Muscle of leg (tissue), 11 donors: Measurements from ENCODE around the gene APLP1. TPM values are rescaled to one million over a fixed set of nuclear protein-coding genes. Genes with fewer than 3 reads are reported as not detected.

Source experiments
- DNase-seq: peaks from one replicate; pipeline ENCODE4 v3.0.0; 2013
- H3K27ac ChIP-seq: one replicate; pipeline ENCODE4 v1.5.1; 2013; ENCODE audit warnings: mild to moderate bottlenecking, low read length, control low read depth
- H3K27me3 ChIP-seq: one replicate; pipeline ENCODE4 v1.6.1; 2013; ENCODE audit warnings: low read length; ENCODE audit not compliant: control insufficient read depth, insufficient read depth
- H3K36me3 ChIP-seq: one replicate; pipeline ENCODE4 v1.6.1; 2013; ENCODE audit warnings: low read length; ENCODE audit not compliant: control insufficient read depth, insufficient read depth
- H3K4me1 ChIP-seq: one replicate; pipeline ENCODE4 v1.6.1; 2013; ENCODE audit warnings: low read length; ENCODE audit not compliant: control insufficient read depth, insufficient read depth
- H3K4me3 ChIP-seq: one replicate; pipeline ENCODE4 v1.5.1; 2013; ENCODE audit warnings: low read length, control low read depth
- H3K9me3 ChIP-seq: replicated peaks from 2 replicates; pipeline ENCODE4 v1.6.1; 2013; ENCODE audit warnings: low read depth, low read length; ENCODE audit not compliant: control insufficient read depth
- WGBS: methylation state at CpG from one replicate; pipeline ENCODE4 v1.1.5; 2013; ENCODE audit warnings: missing lambda C conversion rate; ENCODE audit not compliant: insufficient coverage; 5-methylcytosine and 5-hydroxymethylcytosine counted together
- polyA plus RNA-seq, 8 donors: library from polyadenylated mRNA; unstranded; fragments of 120-200 nt; gene quantifications; one replicate each; pipeline versions ENCODE4 v1.2.1 to v1.2.3, GENCODE V29; 2013; ENCODE audit warnings: inconsistent platforms in 1 of 8, low replicate concordance in 1 of 8; ENCODE audit not compliant: insufficient read length in 8 of 8, insufficient read depth in 1 of 8
- total RNA-seq: library from RNA; stranded (reverse); fragments of 120-200 nt; gene quantifications from one replicate; pipeline ENCODE4 v1.2.4, GENCODE V29; 2013

APLP1 gene
- total and polyA plus RNA-seq, 9 donors: 4.6 to 10.7 (median 7.3) TPM

DNA sequence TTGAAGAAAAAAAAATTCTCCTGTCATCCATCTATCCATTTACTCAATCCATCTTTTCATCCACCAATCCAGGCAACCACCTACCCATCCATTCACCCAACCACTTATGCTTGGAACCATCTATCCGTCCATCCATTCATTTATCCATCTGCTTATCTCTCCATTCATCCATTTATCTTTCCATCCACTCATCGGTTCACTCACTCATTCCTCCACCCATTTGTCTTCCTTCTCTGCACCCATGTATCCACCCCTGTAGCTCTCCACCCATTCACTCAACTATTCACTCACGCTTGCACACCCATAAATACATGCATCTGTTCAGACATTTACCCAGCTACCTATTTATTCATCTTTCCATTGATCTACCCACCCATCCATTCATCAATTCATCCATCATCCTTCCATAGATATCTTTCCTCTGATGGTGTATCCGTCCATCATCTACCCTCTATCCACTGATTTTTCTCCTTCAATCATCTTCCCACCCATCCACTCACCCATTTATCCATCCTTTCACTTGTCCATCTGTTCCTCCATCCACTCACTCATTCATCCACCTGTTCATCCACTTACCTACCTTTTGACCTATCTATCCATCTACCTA, 25.6 kb upstream of the APLP1 start:
- Histone ChIP-seq H3K36me3 (no peaks in the 10 kb centered on the region), H3K4me3 (no peak overlapping the region), H3K27me3 (peaks cover 39% of the 10 kb centered on the region), H3K4me1 (peaks cover 3% of the 10 kb centered on the region), H3K9me3 (no peaks in the 10 kb centered on the region), H3K27ac (no peak overlapping the region)
- DNase-seq: no peak
- 79% methylated on average over 4 of the region's 4 CpGs for WGBS

- H3K4me3 ChIP-seq: no peak overlapping the region
- no peaks in the 10 kb centered on the region for H3K9me3 ChIP-seq
- WGBS: 10% methylated on average over 16 of the region's 42 CpGs
- H3K4me1 ChIP-seq: peaks cover 3% of the 10 kb centered on the region
- H3K36me3 ChIP-seq: no peaks in the 10 kb centered on the region
- H3K27ac ChIP-seq: no peak overlapping the region
- DNase-seq: no peak
- peaks cover 48% of the 10 kb centered on the region for H3K27me3 ChIP-seq
Observed at GRCh38 chr19:35843676-35844481, 24.5 kb upstream of the APLP1 start.

DNA sequence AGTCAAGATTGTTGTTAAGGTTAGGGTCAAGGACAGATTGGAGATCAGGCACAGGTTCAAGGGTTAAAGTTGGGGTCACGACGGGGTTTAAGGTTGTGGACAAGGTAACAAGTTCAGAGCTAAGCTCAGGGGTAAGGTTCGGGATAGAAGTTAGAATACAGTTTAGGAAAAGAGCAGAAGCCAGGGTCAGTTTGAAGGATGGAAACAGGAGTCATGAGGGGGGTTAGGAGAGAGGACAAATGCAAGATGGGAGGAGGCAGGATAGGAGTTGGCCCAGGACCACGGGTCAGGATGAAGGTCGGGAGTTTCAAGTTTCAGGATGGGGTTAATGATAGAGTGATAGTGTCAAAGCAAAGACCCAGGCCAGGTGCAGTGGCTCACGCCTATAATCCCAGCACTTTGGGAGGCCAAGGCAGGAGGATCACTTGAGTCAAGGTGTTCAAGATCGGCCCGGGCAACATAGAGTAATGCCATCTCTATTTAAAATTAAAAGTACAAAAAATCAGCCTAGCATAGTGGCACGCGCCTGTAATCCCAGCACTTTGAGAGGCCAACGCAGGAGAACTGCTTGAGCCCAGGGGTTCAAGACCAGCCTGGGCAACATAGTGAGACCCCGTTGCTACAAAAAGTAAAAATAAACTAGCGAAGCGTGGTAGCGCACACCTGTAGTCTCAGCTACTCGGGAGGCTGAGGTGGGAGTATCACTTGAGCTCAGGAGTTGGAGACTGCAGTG, 23.7 kb upstream of the APLP1 start:
- H3K4me3 ChIP-seq: no peak overlapping the region
- peaks cover 52% of the 10 kb centered on the region for H3K27me3 ChIP-seq
- H3K27ac ChIP-seq: no peak overlapping the region

GRCh38 chr19:35845215-35846037, 22.9 kb upstream of the APLP1 start:
- 2% methylated on average over 55 of the region's 63 CpGs for WGBS

More for the DNA sequence above, 23.7 kb upstream of the APLP1 start:
- Histone ChIP-seq H3K36me3 (no peaks in the 10 kb centered on the region), H3K4me1 (peaks cover 3% of the 10 kb centered on the region), H3K9me3 (no peaks in the 10 kb centered on the region)
- no peak for DNase-seq
- 63% methylated on average over 16 of the region's 16 CpGs for WGBS

GRCh38 chr19:35846038-35846668, 22.2 kb upstream of the APLP1 start:
- no peak overlapping the region for H3K4me3 ChIP-seq
- H3K4me1 ChIP-seq: peaks cover 3% of the 10 kb centered on the region
- 0% methylated on average over 22 of the region's 26 CpGs for WGBS
- no peak for DNase-seq
- peaks cover 59% of the 10 kb centered on the region for H3K27me3 ChIP-seq
- no peak overlapping the region for H3K27ac ChIP-seq
- H3K36me3 ChIP-seq: no peaks in the 10 kb centered on the region
- no peaks in the 10 kb centered on the region for H3K9me3 ChIP-seq

More at GRCh38 chr19:35845215-35846037, 22.9 kb upstream of the APLP1 start:
- H3K9me3 ChIP-seq: no peaks in the 10 kb centered on the region
- peaks cover 55% of the 10 kb centered on the region for H3K27me3 ChIP-seq
- H3K4me3 ChIP-seq: no peak overlapping the region
- H3K36me3 ChIP-seq: no peaks in the 10 kb centered on the region
- H3K4me1 ChIP-seq: peaks cover 3% of the 10 kb centered on the region
- peak; percentile 19 for DNase-seq
- no peak overlapping the region for H3K27ac ChIP-seq

DNA sequence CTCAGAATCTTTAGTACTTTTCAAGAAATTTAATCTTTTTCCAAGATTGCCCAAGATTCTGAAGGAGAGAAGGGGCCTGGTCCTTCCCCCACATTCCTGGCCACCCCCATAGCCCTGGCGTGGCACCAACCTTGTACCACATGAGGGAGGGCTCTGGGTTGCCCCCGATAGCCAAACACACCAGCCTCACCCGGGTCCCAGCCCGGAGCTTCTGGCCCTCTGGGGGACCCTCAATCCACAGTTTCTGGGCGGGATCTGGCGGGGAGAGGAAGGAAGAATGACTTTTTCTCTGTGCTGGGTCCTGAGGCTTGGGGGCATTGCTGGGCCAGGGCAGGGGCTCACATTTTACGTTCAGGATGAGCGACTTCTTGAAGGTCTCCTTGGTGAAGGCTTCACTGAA, 20.5 kb upstream of the APLP1 start:
- WGBS: 72% methylated on average over 7 of the region's 8 CpGs

GRCh38 chr19:35848486-35848885, 19.9 kb upstream of the APLP1 start:
- peaks cover 3% of the 10 kb centered on the region for H3K4me1 ChIP-seq
- peaks cover 60% of the 10 kb centered on the region for H3K27me3 ChIP-seq
- no peak for DNase-seq
- H3K9me3 ChIP-seq: no peaks in the 10 kb centered on the region
- whole genome bisulfite sequencing: 63% methylated on average over 7 of the region's 8 CpGs
- H3K36me3 ChIP-seq: no peaks in the 10 kb centered on the region
- no peak overlapping the region for H3K4me3 ChIP-seq
- H3K27ac ChIP-seq: no peak overlapping the region

More for the DNA sequence above, 20.5 kb upstream of the APLP1 start:
- Histone ChIP-seq H3K4me3 (no peak overlapping the region), H3K9me3 (no peaks in the 10 kb centered on the region), H3K27me3 (peaks cover 61% of the 10 kb centered on the region), H3K36me3 (no peaks in the 10 kb centered on the region), H3K27ac (no peak overlapping the region), H3K4me1 (peaks cover 3% of the 10 kb centered on the region)
- DNase-seq: no peak

- no peak for DNase-seq
- H3K36me3 ChIP-seq: no peaks in the 10 kb centered on the region
- H3K4me1 ChIP-seq: peaks cover 3% of the 10 kb centered on the region
- 88% methylated on average over 18 of the region's 18 CpGs for WGBS
- no peak overlapping the region for H3K4me3 ChIP-seq
- H3K9me3 ChIP-seq: no peaks in the 10 kb centered on the region
- no peak overlapping the region for H3K27ac ChIP-seq
- peaks cover 55% of the 10 kb centered on the region for H3K27me3 ChIP-seq
Observed at GRCh38 chr19:35848919-35849505, 19.4 kb upstream of the APLP1 start.
